ENCODE measurements around the gene CXorf51B.
"Not testable (repeated sequence)": the region's sequence is repeated elsewhere in the genome, so short reads cannot be mapped to it uniquely, and the experiment has no call there.

The CXorf51B gene

DNA sequence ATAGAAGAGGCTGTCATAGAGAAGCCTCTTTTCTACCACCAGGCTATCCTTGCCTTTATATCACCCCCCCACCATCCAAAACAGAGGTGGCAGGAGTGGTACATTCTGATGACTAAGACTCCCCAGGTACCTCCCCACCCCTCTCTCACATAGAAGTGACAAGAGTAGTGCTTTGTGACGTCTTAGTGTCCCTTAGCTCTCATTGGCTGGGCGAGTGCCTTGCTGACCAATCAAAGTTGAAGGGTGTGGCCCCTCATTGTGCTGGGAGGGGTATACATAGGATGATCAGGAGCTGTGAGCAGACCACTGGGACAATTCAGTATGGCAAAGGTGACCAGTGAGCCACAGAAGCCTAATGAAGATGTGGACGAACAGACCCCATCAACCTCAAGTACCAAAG, at the start of gene CXorf51B:
CXorf51B (plus strand) TSS at position 301 of the 400 bp plus-strand sequence; CDS start at position 322, 21 bp downstream.
- DNase-seq: not testable (repeated sequence)

DNA sequence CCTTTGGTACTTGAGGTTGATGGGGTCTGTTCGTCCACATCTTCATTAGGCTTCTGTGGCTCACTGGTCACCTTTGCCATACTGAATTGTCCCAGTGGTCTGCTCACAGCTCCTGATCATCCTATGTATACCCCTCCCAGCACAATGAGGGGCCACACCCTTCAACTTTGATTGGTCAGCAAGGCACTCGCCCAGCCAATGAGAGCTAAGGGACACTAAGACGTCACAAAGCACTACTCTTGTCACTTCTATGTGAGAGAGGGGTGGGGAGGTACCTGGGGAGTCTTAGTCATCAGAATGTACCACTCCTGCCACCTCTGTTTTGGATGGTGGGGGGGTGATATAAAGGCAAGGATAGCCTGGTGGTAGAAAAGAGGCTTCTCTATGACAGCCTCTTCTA, 5.1 kb downstream of the CXorf51B start, which contains the start of gene CXorf51A:
CXorf51A (minus strand) TSS at position 101 of the 400 bp plus-strand sequence; CDS start at position 80, 21 bp downstream.
- DNase-seq: not testable (repeated sequence)

GRCh38 chrX:146831994-146832393, 22.4 kb downstream of the CXorf51B start:
- no peak for DNase-seq

GRCh38 chrX:146854281-146854680, 44.7 kb downstream of the CXorf51B start:
- DNase-seq: no peak

Measured in NCI-H524 treated with DMSO at 0.1 percent for 48 hours (cell line).